K562 (cell line): ENCODE measurements around the gene GPSM3. TPM values are rescaled to one million over a fixed set of nuclear protein-coding genes. Genes with fewer than 3 reads are reported as not detected.

Source experiments
- ATAC-seq: fragments of 200-7000 bp; cut with Tn5 transposase; 3 replicates; pipeline ENCODE4 v1.9.1; 2020; ENCODE audit warnings: moderate library complexity
- BruUV-seq: library from RNA; stranded (reverse); fragments of 400-500 nt; replicated peaks from 2 replicates; lab custom pipeline; 2021; lab: Mats Ljungman, UMichigan
- CTCF ChIA-PET: fragments of 300-600 bp; formaldehyde crosslinking; extraction: SDS; loops from one replicate; lab custom pipeline; 2021; ENCODE audit warnings: low intra/inter-chr PET ratio; lab: Yijun Ruan, JAX
- POLR2A ChIA-PET: fragments of 300-600, 350-650 bp; sonication (Branson Sonifier 250); formaldehyde crosslinking; extraction: SDS; loops from one replicate; lab custom pipeline; 2021; ENCODE audit warnings: antibody characterized with exemption, inconsistent platforms; lab: Yijun Ruan, JAX
- DNase-seq, 4 experiments: peaks; one replicate each; pipeline versions ENCODE4 v3.0.0 to v3.0.0-alpha.2; 2011 to 2018; ENCODE audit warnings: low spot score in 3 of 4, mixed read lengths in 3 of 4; ENCODE audit errors: extremely low read depth in 1 of 4
- FAIRE-seq: peaks from 2 replicates; lab custom pipeline; 2011; peaks lifted over from hg19 to GRCh38; lab: Jason Lieb, UNC
- H2AFZ ChIP-seq: 2 replicates; pipeline ENCODE4 v1.6.0; 2011; ENCODE audit warnings: low read depth, low read length, control low read depth, inconsistent platforms
- H3K27ac ChIP-seq: fragments of 200-600 bp; 3 replicates; pipeline ENCODE4 v1.8.0; 2011; ENCODE audit warnings: low read depth, mild to moderate bottlenecking, control low read depth, inconsistent platforms, low read length, moderate library complexity, mixed read lengths; ENCODE audit errors: extremely low read depth
- H3K27me3 ChIP-seq, 2 experiments: fragments of 300-600 bp in 1 of 2; 2 replicates in 1 of 2; 3 replicates in 1 of 2; pipeline versions ENCODE4 v1.6.0 to v1.8.0; 2011; ENCODE audit warnings: inconsistent platforms in 2 of 2, low read length in 2 of 2, mild to moderate bottlenecking in 1 of 2, mixed read lengths in 1 of 2, moderate library complexity in 1 of 2; ENCODE audit not compliant: control insufficient read depth in 2 of 2, insufficient read depth in 2 of 2
- H3K36me3 ChIP-seq: fragments of 300-600 bp; 3 replicates; pipeline ENCODE4 v1.8.0; 2011; ENCODE audit warnings: mild to moderate bottlenecking, low read length, inconsistent platforms; ENCODE audit not compliant: control insufficient read depth, insufficient read depth
- H3K4me1 ChIP-seq, 2 experiments: fragments of 200-600 bp in 1 of 2; replicated peaks in 1 of 2; 2 replicates in 1 of 2; 3 replicates in 1 of 2; pipeline versions ENCODE4 v1.5.1 to v1.8.0; 2011; ENCODE audit warnings: inconsistent platforms in 2 of 2, low read length in 2 of 2, mild to moderate bottlenecking in 1 of 2, mixed read lengths in 1 of 2, moderate library complexity in 1 of 2; ENCODE audit not compliant: control insufficient read depth in 2 of 2, insufficient read depth in 2 of 2
- H3K4me2 ChIP-seq: 2 replicates; pipeline ENCODE4 v1.6.1; 2011; ENCODE audit warnings: low read length, control low read depth, inconsistent platforms, mixed read lengths; ENCODE audit not compliant: insufficient read depth
- H3K4me3 ChIP-seq: fragments of 200-600 bp; sonication (generic), shearing (Covaris generic); 2 replicates; pipeline ENCODE4 v1.5.1; 2016; ENCODE audit warnings: control low read depth, inconsistent platforms
- H3K79me2 ChIP-seq: fragments of 200-600 bp; 3 replicates; pipeline ENCODE4 v1.8.0; 2011; ENCODE audit warnings: low read length, inconsistent platforms; ENCODE audit not compliant: control insufficient read depth, insufficient read depth
- H3K9ac ChIP-seq, 2 experiments: 2 replicates each; pipeline versions ENCODE4 v1.6.0 to v1.6.1; 2011; ENCODE audit warnings: low read depth in 2 of 2, low read length in 2 of 2, control low read depth in 1 of 2, inconsistent platforms in 1 of 2, mild to moderate bottlenecking in 1 of 2, mixed read lengths in 1 of 2; ENCODE audit not compliant: insufficient read depth in 1 of 2
- H3K9me1 ChIP-seq: one replicate; pipeline ENCODE4 v1.6.0; 2011; ENCODE audit warnings: inconsistent platforms, mild to moderate bottlenecking, low read length, moderate library complexity; ENCODE audit not compliant: control insufficient read depth, insufficient read depth
- H3K9me3 ChIP-seq: replicated peaks from 2 replicates; pipeline ENCODE4 v1.5.1; 2011; ENCODE audit warnings: low read depth, low read length, inconsistent platforms; ENCODE audit not compliant: control insufficient read depth, insufficient read depth
- H4K20me1 ChIP-seq: replicated peaks from 2 replicates; pipeline ENCODE4 v1.6.1; 2011; ENCODE audit warnings: low read length, inconsistent platforms, mixed read lengths; ENCODE audit not compliant: control insufficient read depth, insufficient read depth
- RBFOX2 ChIP-seq: fragments of 200-400 bp; formaldehyde crosslinking; IDR thresholded peaks from 2 replicates; pipeline ENCODE4 v1.6.1; 2017; ENCODE audit warnings: low read depth, mild to moderate bottlenecking, low read length, moderate library complexity
- ZFP36 ChIP-seq: fragments of 150-350 bp; IDR thresholded peaks from 2 replicates; pipeline ENCODE4 v1.6.1; 2018; ENCODE audit warnings: low read length, low read depth; ENCODE audit not compliant: partially characterized antibody
- WGBS: fragments of 100-300 bp; shearing (Covaris generic); methylation state at CpG from one replicate; pipeline ENCODE4 v1.1.6; 2016; ENCODE audit warnings: low coverage, mixed read lengths; ENCODE audit not compliant: insufficient coverage; ENCODE audit errors: missing lambda C conversion rate; 5-methylcytosine and 5-hydroxymethylcytosine counted together
- in situ Hi-C: fragments of 300-500 bp; cut with MboI; formaldehyde crosslinking; loops from 4 replicates; pipeline ENCODE4 v1.15.0; 2018; ENCODE audit warnings: inconsistent platforms, mixed read lengths
- intact Hi-C: fragments of 100-400 bp; cut with micrococcal nuclease; formaldehyde crosslinking; loops from 2 replicates; pipeline ENCODE4 v1.14.2; 2022
- polyA plus RNA-seq, 8 experiments: library from polyadenylated mRNA; depleted of rRNA in 4 of 8; stranded (reverse) in 5 of 8; unstranded in 3 of 8; fragments of >200 nt; fragmentation: Nextera tagmentation in 2 of 8; fragmentation: Illumina TruSeq in 1 of 8; extraction: Ambion mirVana in 2 of 8; extraction: Trizol in 1 of 8; gene quantifications; 2 replicates each; pipeline versions ENCODE4 v1.2.1 to v1.2.3, GENCODE V29; 2011 to 2014; ENCODE audit warnings: inconsistent platforms in 1 of 8, missing spikeins in 1 of 8
- total RNA-seq, 7 experiments: library from RNA; depleted of rRNA in 6 of 7; stranded (reverse); fragments of >200 nt in 6 of 7; fragmentation: Illumina TruSeq in 2 of 7; extraction: Trizol in 2 of 7; gene quantifications; 2 replicates each; pipeline versions ENCODE4 v1.2.1 to v1.2.3, GENCODE V29; 2011 to 2021; ENCODE audit warnings: low replicate concordance in 1 of 7
- TF ChIP-seq, protein P1 (sequence below): fragments of 450-650 bp; formaldehyde crosslinking; IDR thresholded peaks from 2 replicates; pipeline ENCODE4 v1.4.0; 2020; ENCODE audit warnings: mild to moderate bottlenecking, moderate library complexity

Gene GPSM3
- total and polyA plus RNA-seq, 9 of the 15 experiments (the other 6 are each of a cell fraction or from before 2014, with no cell fraction given): 5.3 to 42.6 (median 24.4) TPM

DNA sequence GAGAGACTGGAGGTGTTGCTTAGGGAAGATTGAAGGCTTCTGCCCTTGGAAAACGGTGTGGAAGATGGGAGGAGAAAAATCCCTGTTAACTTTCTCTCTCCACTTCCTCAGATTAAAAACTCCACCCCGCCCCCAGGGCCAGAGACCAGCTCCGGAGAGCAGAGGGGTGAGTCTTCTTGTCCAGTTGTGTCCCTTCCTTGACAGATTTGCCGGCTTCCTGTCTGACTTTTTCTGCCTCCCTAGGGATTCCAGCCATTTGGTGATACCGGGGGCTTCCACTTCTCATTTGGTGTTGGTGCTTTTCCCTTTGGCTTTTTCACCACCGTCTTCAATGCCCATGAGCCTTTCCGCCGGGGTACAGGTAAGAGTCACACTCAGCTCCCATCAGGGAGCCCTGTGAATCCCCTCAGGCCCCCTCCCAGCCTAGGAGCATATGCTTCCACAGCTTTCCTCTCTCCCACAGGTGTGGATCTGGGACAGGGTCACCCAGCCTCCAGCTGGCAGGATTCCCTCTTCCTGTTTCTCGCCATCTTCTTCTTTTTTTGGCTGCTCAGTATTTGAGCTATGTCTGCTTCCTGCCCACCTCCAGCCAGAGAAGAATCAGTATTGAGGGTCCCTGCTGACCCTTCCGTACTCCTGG is 12.6 kb downstream of the GPSM3 start:
- 71% methylated on average over 9 of the region's 10 CpGs for WGBS

More for the DNA sequence above, 12.6 kb downstream of the GPSM3 start:
- BruUV-seq: no TSS peak
- Histone ChIP-seq H3K27me3 (no peaks in the 10 kb centered on the region), H3K36me3 (peaks cover 52% of the 10 kb centered on the region; the same call in 2 of the 3 replicates), H3K4me2 (peak overlapping the region; percentile 100), H3K9me1 (peaks cover 7% of the 10 kb centered on the region), H4K20me1 (no peaks in the 10 kb centered on the region), H2AFZ (no peak overlapping the region), H3K79me2 (peaks cover 63% of the 10 kb centered on the region), H3K27ac (peak overlapping the region; percentile 94; the same call in 2 of the 3 replicates), H3K9me3 (no peaks in the 10 kb centered on the region), H3K4me3 (peak overlapping the region; percentile 88; the same call in 1 of the 2 replicates), H3K9ac (peak overlapping the region; percentile 86 to 91; a peak in 3 of 4 replicates), H3K4me1 (peaks cover 53 to 55% of the 10 kb centered on the region in 2 experiments)
- no peak for TF ChIP-seq ZFP36
- 0 out of 2 replicates have a peak, but pooled peaks have one; percentile 21 for TF ChIP-seq RBFOX2
- TF ChIP-seq, protein P1, sequence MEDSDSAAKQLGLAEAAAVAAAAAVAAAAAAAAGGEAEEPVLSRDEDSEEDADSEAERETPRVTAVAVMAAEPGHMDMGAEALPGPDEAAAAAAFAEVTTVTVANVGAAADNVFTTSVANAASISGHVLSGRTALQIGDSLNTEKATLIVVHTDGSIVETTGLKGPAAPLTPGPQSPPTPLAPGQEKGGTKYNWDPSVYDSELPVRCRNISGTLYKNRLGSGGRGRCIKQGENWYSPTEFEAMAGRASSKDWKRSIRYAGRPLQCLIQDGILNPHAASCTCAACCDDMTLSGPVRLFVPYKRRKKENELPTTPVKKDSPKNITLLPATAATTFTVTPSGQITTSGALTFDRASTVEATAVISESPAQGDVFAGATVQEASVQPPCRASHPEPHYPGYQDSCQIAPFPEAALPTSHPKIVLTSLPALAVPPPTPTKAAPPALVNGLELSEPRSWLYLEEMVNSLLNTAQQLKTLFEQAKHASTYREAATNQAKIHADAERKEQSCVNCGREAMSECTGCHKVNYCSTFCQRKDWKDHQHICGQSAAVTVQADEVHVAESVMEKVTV: no peak
- ChIA-PET POLR2A (interaction anchor here (0.6 to 4.5 kb wide), 9 partner anchors 10 to 639 kb away, joined by 3 to 30 read pairs (median 4); partner anchors contain the start of genes ATF6B, EGFL8, FKBPL and PBX2), CTCF (no interaction called here)
- ATAC-seq (no peak), FAIRE-seq (no peak), DNase-seq (no peak)
- intact Hi-C loops (loop anchor here (2.0 to 10.0 kb wide), 3 partner anchors 61 to 515 kb away; partner anchors contain the start of genes C6orf47, CSNK2B, GPANK1 and HSPA1B), in situ Hi-C loops (no loop called here)
